Testis (tissue), 2 donors: Measurements from ENCODE around the gene CLPTM1L.

Experiments used
- POLR2A ChIP-seq: fragments of 450-650 bp; IDR thresholded peaks from one replicate; pipeline ENCODE4 v1.6.1; 2017; ENCODE audit warnings: antibody characterized with exemption, mild to moderate bottlenecking, moderate library complexity
- TF ChIP-seq, protein P1 (sequence below), 3 experiments: fragments of 450-650 bp in 2 of 3; fragments of 200-600 bp in 1 of 3; sonication (generic) in 1 of 3; IDR thresholded peaks; one replicate each; pipeline ENCODE4 v1.5.1; 2016 to 2019; ENCODE audit warnings: antibody characterized with exemption in 3 of 3, mild to moderate bottlenecking in 2 of 3, moderate library complexity in 1 of 3

DNA sequence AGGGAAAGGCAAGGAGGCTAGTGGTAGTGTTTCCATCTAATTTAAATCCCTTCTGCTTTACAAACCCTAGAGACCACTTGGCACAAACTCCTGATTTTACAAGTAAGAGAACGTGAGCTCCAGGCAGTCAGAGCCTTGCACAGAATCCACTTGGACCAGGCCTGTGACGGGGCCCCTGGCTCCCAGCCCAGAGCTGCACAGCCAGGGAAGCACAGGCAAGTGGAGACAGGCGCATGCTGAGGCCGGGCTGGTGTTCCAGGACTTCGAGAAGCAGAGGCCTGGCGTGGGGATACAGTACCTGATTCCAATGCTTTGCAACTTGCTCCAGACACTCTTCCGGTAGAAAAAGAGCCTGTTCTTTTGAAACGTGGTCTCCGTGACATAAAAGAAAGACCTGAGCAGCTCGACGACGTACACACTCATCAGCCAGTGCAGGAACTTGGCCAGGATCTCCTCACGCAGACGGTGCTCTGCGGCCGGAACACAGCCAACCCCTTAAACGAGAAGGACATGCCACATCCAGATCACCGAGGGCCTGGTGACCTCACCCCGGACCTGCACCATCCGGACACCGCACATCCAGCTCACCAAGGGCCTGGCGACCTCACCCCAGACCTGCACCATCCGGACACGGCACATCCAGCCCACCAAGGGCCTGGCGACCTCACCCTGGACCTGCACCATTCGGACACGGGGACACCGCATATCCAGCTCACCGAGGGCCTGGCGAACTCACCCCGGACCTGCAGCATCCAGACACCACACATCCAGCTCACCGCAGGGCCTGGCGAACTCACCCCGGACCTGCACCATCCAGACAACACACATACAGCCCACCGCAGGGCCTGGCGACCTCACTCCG lies 62.5 kb downstream of the CLPTM1L start:
- TF ChIP-seq, protein P1, sequence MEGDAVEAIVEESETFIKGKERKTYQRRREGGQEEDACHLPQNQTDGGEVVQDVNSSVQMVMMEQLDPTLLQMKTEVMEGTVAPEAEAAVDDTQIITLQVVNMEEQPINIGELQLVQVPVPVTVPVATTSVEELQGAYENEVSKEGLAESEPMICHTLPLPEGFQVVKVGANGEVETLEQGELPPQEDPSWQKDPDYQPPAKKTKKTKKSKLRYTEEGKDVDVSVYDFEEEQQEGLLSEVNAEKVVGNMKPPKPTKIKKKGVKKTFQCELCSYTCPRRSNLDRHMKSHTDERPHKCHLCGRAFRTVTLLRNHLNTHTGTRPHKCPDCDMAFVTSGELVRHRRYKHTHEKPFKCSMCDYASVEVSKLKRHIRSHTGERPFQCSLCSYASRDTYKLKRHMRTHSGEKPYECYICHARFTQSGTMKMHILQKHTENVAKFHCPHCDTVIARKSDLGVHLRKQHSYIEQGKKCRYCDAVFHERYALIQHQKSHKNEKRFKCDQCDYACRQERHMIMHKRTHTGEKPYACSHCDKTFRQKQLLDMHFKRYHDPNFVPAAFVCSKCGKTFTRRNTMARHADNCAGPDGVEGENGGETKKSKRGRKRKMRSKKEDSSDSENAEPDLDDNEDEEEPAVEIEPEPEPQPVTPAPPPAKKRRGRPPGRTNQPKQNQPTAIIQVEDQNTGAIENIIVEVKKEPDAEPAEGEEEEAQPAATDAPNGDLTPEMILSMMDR (IDR thresholded peaks at IDR 0.05) = no peak
- TF ChIP-seq POLR2A = no peak
